ENCODE data around the gene SHTN1.

GRCh38 chr10:116892907-116893685, 111.9 kb downstream of the SHTN1 start:
- TF ChIP-seq POLR2AphosphoS5 (IDR thresholded peaks at IDR 0.05; ENCODE audit: low read depth, low read length), result no peak
- TF ChIP-seq POU2F2 (IDR thresholded peaks at IDR 0.05; ENCODE audit: low read depth, low read length), result no peak
- TF ChIP-seq POLR2A (IDR thresholded peaks at IDR 0.05; ENCODE audit: low read depth, low read length), result no peak
- TF ChIP-seq TAF1 (IDR thresholded peaks at IDR 0.05; ENCODE audit: low read depth, low read length), result no peak

Data from GM12891 (cell line).